Glomerular endothelial cell (primary cell): ENCODE results near the gene DDX27. TPM values are rescaled to one million over a fixed set of nuclear protein-coding genes. Genes with fewer than 3 reads are reported as not detected.

Source experiments
- DNase-seq: peaks from one replicate; pipeline ENCODE4 v3.0.0-alpha.2; 2011; ENCODE audit warnings: low read depth, low spot score; ENCODE audit errors: extremely low read depth
- total RNA-seq: library from RNA; depleted of rRNA; stranded (reverse); fragments of >200 nt; gene quantifications from 2 replicates; pipeline ENCODE4 v1.2.3, GENCODE V29; 2015

Gene DDX27
- total RNA-seq, 1 donor from 2014 or later = 26.3 TPM

DNA sequence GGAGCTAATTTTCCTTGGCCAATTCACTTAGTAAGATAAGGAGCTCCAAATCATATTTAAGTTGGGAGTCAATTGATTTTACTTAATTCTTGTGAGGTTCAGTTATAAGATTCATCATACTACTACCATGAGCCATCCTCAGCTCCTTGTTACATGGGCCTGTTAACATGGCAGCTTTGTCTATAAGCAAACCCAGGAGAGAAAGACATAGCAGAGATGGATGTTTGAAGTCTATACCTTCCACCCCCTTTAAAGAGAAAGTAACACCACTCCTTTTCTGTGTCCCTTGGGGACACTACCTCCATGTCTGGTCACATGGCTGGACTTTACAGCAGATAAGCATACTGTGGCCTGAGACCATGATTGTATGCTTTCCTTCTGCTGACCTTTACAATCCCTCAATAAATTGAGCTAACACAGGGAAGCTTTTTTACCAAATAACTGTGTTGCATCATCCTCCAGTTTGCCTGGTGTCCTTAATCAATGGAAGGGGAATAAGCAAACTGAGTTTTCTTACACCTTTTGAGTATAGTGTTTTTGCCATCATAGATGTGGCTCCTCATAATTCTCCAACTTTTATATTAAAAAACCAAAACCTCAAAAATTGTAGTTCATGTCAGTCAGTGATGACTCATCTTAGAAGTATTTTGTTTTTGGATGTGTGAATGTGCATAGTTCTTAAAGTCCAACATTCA lies 68.5 kb downstream of the DDX27 start:
- DNase-seq = no peak

DNA sequence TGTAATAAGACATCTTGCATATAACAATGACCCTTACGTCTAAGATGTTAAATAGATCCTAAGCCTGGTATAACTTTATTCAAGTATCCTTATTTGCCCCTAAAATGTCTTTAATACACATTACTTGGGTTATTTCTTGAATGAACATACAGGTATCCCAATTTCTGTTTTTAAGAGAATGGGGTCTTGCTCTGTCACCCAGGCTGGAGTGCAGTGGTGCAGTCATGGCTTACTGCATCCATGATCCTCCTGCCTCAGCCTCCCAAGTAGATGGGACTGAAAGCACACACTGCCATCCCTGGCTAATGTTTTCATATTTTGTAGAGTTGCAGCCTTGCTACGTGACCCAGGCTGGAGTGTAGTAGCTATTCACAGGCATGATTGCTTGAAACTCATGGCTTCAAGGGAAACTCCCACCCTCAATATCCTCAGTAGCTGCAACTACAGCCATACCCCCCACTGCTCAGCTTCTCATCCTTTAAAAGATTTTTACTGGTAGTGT lies 69.1 kb downstream of the DDX27 start:
- DNase-seq = no peak

DNA sequence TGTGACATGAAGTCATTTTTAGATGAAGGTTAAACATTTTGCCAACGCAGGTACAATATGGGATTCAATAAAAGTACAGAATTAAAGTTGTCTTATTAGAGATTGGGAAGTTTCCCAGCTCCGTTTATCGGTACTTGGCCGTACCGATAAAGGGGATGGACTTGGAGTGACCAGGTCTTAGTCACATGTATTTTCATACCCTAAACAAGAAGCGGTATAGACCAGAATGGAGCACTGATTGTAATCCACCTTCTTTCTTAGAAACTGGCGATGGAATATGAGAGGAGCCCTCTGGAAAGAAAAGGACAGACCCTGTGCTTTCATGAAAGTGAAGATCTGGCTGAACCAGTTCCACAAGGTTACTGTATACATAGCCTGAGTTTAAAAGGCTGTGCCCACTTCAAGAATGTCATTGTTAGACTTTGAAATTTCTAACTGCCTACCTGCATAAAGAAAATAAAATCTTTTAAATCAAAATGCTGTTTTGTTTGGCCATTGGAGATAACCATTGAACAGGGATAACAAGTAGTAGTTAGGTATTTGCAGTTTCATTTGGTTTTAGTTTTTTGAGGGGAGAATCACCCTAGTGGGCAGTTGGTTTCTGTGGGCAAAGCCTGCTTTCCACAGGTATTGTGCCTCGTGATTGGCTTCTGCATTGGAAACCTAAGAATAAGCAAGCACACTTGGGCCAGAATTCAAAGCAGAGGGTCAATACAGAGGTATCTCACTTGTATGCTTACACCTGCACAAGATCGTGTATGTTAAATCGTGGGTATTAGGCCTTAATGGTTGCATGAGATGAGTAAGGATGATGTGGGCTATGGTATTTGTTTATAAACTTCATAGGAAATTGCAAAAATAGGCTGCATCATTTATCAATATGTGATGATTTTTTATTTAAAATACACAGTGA lies 69.8 kb downstream of the DDX27 start:
- no peak for DNase-seq

DNA sequence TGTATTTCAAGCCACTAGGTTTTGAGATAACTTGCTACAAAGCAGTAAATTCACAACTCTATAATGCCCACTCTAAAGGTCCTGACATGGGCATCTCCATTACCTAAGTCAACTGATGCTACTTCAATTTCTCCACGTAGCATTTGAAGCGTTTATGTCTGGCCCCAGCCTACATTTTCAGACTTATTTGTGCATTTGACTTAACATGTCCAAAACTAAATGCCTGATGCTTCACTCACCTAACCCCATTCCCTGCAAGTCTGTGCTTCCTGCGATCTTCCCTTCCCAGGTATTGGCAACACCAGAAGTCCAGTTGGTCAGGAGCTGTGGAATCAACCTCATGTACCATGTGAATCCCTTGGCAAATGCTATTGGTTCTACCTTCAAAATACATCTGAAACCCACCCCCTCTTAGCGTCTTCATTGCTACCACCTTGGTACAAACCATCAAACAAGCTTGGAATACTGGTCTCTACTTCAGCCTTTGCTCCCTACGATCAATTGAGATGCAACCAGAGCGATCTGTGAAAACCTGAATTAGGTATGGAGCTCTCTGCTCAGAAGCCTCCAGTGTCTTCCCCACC lies 71.5 kb downstream of the DDX27 start:
- no peak for DNase-seq

DNA sequence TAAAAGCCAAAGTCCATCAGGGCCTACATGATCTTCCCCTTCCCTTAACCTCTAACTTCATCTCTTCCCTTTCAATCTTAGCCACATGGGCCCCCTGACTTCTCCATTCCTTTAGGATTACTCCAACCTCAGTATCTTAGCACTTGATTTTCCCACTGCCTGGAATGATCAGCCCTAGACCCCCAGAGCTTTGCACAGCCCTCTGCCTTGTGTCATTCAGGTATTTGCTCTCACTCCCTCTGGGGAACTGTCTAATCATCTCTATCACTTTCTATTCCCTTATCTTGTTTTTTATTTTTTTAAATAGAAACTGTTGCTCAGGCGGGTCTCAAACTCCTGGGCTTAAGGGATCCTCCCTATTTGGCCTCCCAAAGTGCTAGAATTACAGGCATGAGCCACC lies 72.0 kb downstream of the DDX27 start:
- DNase-seq = no peak

DNA sequence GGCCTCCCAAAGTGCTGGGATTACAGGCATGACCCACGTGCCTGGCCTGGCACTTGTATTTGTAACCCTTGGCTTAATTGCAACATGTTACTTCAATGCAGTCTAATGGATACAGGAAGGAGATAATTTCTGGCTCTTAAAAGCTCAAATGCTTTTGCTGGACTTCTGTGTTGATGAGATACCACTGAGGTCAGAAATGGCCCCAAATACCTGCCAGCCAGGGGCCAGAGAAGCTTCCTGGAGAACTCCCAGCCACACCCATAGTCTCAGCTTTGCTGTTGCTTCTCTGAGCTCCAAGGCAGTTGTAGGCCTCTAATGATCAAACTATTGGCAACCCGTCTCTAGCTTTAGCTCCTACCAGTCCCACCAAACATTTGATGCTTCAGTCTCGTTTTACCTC lies 72.8 kb downstream of the DDX27 start:
- no peak for DNase-seq

DNA sequence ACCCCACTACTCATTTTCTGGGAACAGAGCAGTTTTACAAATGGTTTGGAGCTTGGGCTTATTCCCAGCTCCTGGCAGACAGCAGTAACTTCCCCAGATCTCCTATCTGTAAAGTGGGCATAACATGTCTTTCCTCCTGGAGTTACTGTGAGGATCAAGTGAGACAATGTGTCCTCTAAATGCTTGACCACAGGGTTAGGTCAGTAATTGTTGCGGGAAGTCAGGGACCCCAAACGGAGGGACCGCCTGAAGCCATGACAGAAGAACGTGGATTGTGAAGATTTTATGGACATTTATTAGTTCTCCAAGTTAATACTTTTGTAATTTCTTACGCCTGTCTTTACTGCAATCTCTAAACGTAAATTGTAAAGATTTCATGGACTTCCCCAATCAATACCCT lies 73.9 kb downstream of the DDX27 start:
- DNase-seq = no peak

Other genes with a start within 250 kb of the DDX27 start
- 71.4 and 83.8 TPM in 2 replicates for gene CSE1L, start 173.1 kb upstream of the DDX27 start, total RNA-seq
- gene STAU1, start 31.1 kb upstream of the DDX27 start, total RNA-seq = 76.7 and 79.2 TPM in 2 replicates
- gene ZNFX1, start 58.6 kb downstream of the DDX27 start, total RNA-seq = 54.1 and 60.0 TPM in 2 replicates